Activated CD4-positive, alpha-beta T cell treated with anti-CD3 and anti-CD28 coated beads, Interleukin-2, Interleukin-4, amounts not matched to agents 100 ng/mL and 50 ng/mL, durations not matched to agents 16 hours and 8 hours (primary cell): ENCODE data around the gene PRKCD.

Experiments used
- DNase-seq: peaks from one replicate; pipeline ENCODE4 v3.0.0-alpha.2; 2020; ENCODE audit warnings: low spot score

PRKCD gene

DNA sequence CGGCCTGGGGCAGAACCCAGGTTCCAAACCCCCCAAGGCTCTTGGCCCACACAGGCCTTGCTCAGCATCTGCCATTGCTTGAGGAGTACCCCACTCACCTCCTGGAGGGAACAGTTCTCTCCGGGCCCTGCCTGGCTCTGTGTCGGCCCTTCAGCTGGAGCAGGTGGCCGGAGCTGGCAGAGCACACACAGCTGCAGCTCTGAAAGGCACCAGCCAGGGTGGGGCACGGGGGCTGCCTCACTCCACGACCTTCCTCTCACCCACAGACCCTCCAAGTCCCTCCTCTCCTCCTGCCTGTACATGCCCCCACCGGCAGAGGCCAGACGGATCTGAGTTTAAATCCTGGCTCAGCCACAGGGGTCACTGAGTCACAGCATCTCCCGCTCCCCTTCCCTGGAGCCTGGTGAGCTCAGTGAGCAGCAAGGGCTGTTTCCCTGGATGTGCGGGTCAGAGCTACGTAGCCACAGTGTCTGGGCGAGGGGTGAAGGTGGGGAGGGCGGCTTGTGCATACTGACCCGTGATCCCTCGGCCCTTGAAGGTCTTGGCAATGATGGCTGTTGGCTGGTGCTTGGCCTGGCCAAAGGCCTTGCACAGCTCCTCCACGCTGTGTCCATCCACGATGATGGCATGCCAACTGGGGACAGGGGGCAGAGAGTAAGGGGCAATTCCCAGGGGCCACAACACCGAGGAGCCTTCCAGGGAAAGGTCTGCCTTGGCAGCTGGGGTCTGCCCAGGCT lies 71.8 kb downstream of the PRKCD start:
- no peak for DNase-seq

DNA sequence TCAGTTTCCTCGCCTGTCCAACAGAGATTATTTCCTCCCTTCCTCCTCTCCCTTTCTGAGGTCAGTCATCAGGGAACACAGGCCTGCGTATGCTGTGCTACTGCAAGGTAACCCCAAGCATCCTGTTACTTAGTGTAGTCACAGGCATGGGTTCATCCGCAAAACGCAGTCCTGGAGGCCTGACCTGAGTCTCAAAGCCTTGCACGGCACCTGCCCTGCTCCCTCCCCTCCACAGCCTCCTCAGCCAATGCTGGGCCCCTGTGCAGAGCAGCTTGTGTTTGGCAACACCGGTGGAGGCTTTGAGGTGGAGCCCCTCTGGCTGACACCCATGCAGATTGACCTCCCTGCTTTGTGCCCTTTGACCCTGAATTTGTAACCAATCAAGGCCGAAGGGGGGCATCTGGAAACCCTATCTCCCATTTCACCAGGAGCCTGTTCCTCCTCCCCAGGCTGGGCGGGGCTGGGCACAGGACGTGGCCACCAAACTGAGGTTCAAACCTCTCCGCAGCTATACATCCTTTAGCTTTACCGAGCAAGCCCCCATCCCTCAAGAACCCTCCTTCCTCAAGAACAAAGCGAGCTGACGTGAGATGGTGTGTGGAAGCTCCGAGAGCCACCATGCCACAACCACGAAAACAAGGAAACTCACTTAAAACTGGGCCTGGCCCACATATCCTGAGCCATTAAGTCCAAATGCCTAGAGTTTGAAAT lies 73.3 kb downstream of the PRKCD start:
- DNase-seq, result no peak

DNA sequence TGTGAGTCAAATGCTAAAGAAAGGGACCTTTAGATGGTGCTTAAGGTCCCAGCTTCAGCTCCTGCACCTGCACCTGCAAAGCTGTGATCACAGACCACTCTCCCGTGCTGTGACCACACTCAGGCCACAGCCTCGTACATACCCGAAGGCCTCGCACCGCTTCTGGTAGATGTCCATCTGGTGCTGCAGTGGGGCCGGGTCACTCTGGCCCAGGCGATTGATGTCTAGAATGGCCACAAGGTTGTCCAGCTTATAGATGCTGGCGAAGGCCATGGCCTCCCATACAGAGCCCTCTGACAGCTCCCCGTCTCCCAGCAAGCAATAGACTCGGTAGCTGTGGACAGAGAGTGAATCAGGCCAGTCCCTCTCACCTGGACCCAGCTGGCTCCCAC lies 73.8 kb downstream of the PRKCD start:
- no peak for DNase-seq

DNA sequence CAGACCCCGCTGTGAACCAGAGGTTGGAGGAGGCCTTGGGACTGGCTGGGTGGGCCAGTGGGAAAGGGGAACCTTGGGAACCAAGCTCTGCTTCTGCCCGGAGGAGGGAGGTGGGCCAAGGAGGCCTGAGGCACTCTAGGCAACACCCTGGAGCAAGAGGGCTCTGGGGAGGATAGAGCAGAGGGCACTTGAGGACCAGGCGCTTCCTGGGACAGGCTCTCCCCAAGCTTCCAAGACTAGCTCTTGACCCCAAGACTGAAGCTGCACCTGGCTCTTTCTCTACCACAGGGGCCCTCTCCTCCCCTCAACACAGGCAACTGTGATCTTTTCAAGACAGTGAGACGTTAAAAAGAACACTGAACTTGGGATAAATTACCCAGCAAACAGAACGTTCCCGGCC lies 74.5 kb downstream of the PRKCD start:
- DNase-seq, result no peak

DNA sequence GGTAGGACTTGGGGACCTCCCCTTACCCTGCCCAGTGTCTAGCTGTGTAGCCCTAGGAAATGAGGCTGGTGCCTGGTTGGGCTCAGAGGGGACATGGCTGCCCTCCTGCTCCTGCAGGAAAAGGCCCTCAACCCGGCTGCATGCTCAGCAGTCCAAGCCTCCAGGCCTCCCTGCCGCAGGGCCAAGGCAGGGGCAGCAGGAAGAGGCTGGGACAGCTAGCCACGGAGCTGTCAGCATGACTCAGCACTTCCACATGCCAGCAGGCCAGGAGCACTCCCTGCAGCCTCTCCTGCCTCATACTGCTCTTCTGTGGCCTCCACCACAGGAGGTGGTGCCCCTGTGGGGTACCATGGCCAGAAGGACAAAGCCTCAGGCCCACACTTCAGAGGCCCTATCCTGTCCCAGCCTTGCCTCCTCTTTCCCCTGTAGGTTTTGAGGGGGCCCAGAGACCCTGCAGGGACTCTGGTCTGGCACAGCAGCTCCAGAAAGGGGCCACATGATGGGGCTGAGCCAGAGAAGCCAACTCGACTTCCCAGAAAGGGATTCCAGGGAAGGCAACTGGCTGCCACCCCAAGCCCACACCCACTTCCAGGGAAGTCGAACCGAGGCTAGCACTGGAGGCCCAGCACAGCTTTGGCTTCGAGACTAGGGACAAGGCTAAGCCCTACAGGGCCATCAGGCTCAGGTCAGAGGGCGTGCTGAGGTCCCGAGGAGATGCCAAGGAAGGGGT lies 75.3 kb downstream of the PRKCD start:
- no peak for DNase-seq

DNA sequence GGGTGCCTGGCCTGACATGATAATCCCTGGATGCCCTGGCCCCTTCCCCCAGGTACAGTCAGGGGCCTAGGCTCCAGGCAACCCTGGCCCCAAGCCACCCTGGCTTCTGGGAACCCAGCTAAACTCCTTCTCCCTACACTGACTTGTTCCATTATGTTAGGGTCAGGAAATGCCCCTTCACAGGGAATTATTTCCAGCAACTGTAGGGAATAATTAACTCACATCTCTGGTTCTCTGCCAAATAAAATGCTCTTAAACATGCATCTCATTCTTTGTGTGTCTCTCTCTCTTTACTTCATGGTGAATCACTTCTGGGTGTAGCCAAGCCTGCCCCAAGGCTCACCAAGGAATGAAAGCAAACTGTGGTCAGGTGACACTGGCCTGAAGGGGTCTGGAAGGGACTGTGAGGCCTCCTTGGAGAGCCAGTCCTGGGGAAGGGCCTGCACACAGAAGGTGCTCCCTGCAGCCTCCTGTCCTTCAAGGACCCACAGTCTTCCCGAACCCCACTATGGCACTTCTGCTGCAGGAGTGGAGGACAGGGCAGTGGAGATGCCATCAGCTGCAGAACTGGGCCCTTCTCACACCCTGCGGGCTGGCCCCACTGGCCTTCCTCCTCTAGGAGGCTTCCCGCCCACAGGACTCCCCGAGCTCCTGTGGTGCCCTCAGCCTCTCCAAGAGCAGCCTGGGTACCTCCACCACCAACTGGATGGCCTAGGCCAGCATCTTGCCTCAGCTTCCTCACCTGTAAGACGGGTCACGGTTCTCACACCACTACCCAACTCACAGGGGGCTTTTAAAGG lies 77.2 kb downstream of the PRKCD start:
- DNase-seq, result no peak

DNA sequence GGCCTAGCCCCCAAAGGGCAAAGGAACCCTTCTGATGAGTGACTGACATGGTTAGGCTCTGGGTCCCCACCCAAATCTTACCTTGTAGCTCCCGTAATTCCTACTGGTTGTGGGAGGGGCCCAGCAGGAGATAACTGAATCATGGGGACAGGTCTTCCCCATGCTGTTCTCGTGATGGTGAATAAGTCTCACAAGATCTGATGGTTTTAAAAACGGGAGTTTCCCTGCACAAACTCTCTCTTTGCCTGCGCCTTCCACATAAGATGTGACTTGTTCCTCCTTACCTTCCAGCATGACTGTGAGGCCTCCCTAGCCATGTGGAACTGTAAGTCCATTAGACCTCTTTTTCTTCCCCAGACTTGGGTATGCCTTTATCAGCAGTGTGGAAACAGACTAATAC lies 77.9 kb downstream of the PRKCD start:
- DNase-seq, result no peak

DNA sequence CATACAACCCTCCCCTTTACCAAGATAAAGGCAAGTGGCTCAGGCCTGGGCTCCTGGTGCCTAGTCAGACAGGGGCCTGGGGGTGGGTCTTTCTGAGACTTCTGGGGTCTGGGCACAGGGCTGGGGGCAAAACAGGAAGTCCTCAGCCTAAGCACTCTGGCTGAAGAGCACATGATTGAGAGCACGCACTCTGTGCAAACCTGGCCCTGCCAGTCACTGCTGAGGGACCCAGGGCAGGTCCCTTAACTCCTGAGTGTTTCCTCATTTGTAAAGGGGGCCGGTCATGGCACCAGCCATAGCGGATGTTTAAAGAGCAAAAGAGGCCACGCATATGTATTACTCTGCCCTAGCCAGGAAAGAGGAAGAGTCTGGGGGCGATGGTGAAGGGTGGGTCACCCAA lies 78.8 kb downstream of the PRKCD start:
- no peak for DNase-seq

DNA sequence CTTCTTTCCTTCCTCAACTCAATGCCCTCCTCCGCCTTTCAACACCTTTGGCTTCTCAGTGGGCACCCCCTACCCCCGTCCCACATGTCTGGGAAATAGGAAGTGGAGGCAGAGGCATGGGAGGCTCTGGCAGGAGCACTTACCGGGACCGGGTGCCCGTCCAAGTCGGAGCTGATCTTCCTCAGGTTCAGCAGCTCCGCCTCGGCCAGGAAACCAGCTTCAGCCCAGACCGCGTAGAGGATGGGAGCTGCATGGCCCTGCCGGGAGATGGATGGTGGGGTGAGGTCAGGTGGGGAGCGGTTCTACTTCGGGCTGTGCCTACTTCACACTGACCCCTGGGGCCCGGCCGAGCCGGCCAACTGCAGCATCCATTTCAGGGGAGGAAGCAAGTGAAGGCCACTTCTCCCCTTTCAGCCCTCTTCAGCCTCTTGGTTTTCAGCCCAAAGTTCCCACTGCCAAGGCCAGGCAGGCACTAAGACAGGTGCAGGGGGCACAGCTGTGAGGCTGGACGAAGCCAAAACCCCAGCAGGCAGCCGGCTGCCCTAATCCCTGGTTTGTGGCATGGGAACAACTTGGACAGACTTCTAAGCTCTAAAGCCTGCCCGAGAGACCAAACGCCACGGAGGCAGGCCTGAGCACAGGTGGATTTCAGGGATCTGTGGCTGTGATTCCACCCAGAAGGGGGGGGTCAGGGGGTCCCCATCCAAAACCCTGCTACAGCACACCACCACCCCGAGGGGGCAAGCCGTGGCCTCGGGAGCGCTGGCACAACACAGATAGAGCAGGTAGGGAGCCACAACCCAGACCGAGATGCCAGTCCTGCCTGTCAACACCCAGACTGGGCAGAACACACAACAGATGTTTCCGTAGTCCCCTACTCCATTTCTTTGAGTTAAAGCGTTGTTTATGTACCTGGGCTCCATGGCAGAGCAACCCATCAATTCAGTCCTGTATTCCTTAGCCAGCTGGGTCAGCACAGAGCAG lies 80.3 kb downstream of the PRKCD start:
- DNase-seq, result no peak

DNA sequence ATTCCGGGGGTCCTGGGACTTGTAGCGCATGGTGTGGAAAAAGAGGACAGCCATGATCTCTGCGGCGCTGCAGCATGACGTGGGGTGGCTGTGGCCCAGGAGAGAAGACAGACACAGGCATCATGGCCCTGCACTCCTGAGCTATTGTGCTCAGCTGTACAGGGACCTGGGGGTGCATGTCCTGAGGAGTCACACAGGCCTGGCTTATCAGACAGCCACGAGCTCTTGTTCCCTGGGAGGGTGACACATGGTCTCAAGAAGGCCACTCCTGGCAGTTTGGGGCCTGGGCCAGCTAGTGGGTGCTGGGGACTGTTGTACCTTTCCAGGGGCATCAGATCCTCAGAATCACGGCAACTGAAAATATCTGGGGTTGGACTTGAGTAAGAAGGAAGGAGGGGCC lies 81.1 kb downstream of the PRKCD start:
- DNase-seq, result no peak
